WTC11 (cell line): Measurements from ENCODE around the gene ZNF532. TPM values are rescaled to one million over a fixed set of nuclear protein-coding genes. Genes with fewer than 3 reads are reported as not detected.

ENCODE experiments used
- ATAC-seq: fragments of 200-7000 bp; cut with Tn5 transposase; 2 replicates; pipeline ENCODE4 v1.10.0; 2021; ENCODE audit warnings: mild to moderate bottlenecking, moderate library complexity
- CTCF ChIA-PET: fragments of 300-600 bp; sonication (Branson Sonifier 250); formaldehyde crosslinking; loops from one replicate; lab custom pipeline; 2021; ENCODE audit warnings: antibody characterized with exemption; lab: Charles Lee
- POLR2A ChIA-PET: fragments of 350-600 bp; sonication (Branson Sonifier 250); formaldehyde crosslinking; loops from one replicate; lab custom pipeline; 2021; ENCODE audit warnings: antibody characterized with exemption; lab: Charles Lee
- DNase-seq: peaks from one replicate; pipeline ENCODE4 v3.0.0; 2021; ENCODE audit warnings: low spot score
- H3K27ac Mint-ChIP-seq: 2 replicates; pipeline ENCODE4 v1.8.0; 2021; ENCODE audit warnings: mixed read lengths
- H3K27me3 Mint-ChIP-seq: 2 replicates; pipeline ENCODE4 v1.8.0; 2021; ENCODE audit warnings: low read depth, mild to moderate bottlenecking, moderate library complexity, mixed read lengths
- H3K36me3 Mint-ChIP-seq: 2 replicates; pipeline ENCODE4 v1.8.0; 2021; ENCODE audit warnings: mixed read lengths
- H3K4me1 Mint-ChIP-seq: 2 replicates; pipeline ENCODE4 v1.8.0; 2022; ENCODE audit warnings: mixed read lengths
- H3K4me3 Mint-ChIP-seq: 2 replicates; pipeline ENCODE4 v1.8.0; 2021; ENCODE audit warnings: mild to moderate bottlenecking, moderate library complexity, mixed read lengths
- H3K9me3 Mint-ChIP-seq: 2 replicates; pipeline ENCODE4 v1.8.0; 2021; ENCODE audit warnings: mixed read lengths
- ATF1 ChIP-seq: sonication (generic); formaldehyde crosslinking; IDR thresholded peaks from 2 replicates; pipeline ENCODE4 v1.8.1; 2023; ENCODE audit warnings: mild to moderate bottlenecking, moderate library complexity, missing genetic modification reagents
- CBFB ChIP-seq: sonication (generic); formaldehyde crosslinking; IDR thresholded peaks from 2 replicates; pipeline ENCODE4 v1.8.1; 2022; ENCODE audit warnings: mild to moderate bottlenecking, low read depth, missing genetic modification reagents
- CREM ChIP-seq: sonication (generic); formaldehyde crosslinking; IDR thresholded peaks from 2 replicates; pipeline ENCODE4 v1.8.1; 2022; ENCODE audit warnings: mild to moderate bottlenecking, missing genetic modification reagents, moderate library complexity
- ELF4 ChIP-seq: sonication (generic); formaldehyde crosslinking; IDR thresholded peaks from 2 replicates; pipeline ENCODE4 v1.8.1; 2022; ENCODE audit warnings: low read depth, mild to moderate bottlenecking, moderate library complexity, missing genetic modification reagents
- FOXK1 ChIP-seq: sonication (generic); formaldehyde crosslinking; IDR thresholded peaks from 2 replicates; pipeline ENCODE4 v1.8.0; 2022; ENCODE audit warnings: mild to moderate bottlenecking, moderate library complexity, missing genetic modification reagents
- GABPB1 ChIP-seq: sonication (generic); formaldehyde crosslinking; IDR thresholded peaks from 2 replicates; pipeline ENCODE4 v1.8.1; 2023; ENCODE audit warnings: mild to moderate bottlenecking, missing genetic modification reagents
- GTF2I ChIP-seq: fragments of 250-450 bp; sonication (Bioruptor Pico); conservative IDR thresholded peaks from 2 replicates; pipeline ENCODE4 v1.4.0; 2021; ENCODE audit warnings: mild to moderate bottlenecking
- JAZF1 ChIP-seq: fragments of 250-450 bp; sonication (Bioruptor Pico); IDR thresholded peaks from 2 replicates; pipeline ENCODE4 v1.9.0; 2021; ENCODE audit warnings: moderate library complexity, mild to moderate bottlenecking, inconsistent platforms
- JUN ChIP-seq: sonication (generic); formaldehyde crosslinking; IDR thresholded peaks from 2 replicates; pipeline ENCODE4 v1.8.0; 2023; ENCODE audit warnings: mild to moderate bottlenecking, missing genetic modification reagents
- KAT7 ChIP-seq: sonication (generic); formaldehyde crosslinking; IDR thresholded peaks from 2 replicates; pipeline ENCODE4 v1.8.1; 2023; ENCODE audit warnings: missing genetic modification reagents, mild to moderate bottlenecking, borderline replicate concordance
- SP1 ChIP-seq: sonication (generic); formaldehyde crosslinking; conservative IDR thresholded peaks from 2 replicates; pipeline ENCODE4 v1.8.1; 2022; ENCODE audit warnings: missing genetic modification reagents
- ZBTB21 ChIP-seq: sonication (generic); formaldehyde crosslinking; IDR thresholded peaks from 2 replicates; pipeline ENCODE4 v1.8.1; 2023; ENCODE audit warnings: mild to moderate bottlenecking, missing genetic modification reagents, borderline replicate concordance
- ZNF219 ChIP-seq: sonication (generic); formaldehyde crosslinking; IDR thresholded peaks from 2 replicates; pipeline ENCODE4 v1.8.0; 2023; ENCODE audit warnings: missing genetic modification reagents, mild to moderate bottlenecking, borderline replicate concordance
- ZNF317 ChIP-seq: sonication (generic); formaldehyde crosslinking; IDR thresholded peaks from 2 replicates; pipeline ENCODE4 v1.8.1; 2023; ENCODE audit warnings: low read depth, mild to moderate bottlenecking, moderate library complexity, missing genetic modification reagents, borderline replicate concordance
- ZNF423 ChIP-seq: fragments of 250-450 bp; sonication (Bioruptor Pico); IDR thresholded peaks from 2 replicates; pipeline ENCODE4 v2.1.2; 2022; ENCODE audit warnings: mild to moderate bottlenecking, moderate library complexity
- total RNA-seq: library from RNA; stranded (reverse); gene quantifications from 3 replicates; pipeline ENCODE4 v1.2.3, GENCODE V29; 2021
- TF ChIP-seq, protein P1 (sequence below): sonication (generic); formaldehyde crosslinking; IDR thresholded peaks from 2 replicates; pipeline ENCODE4 v1.8.0; 2022; ENCODE audit warnings: mild to moderate bottlenecking, missing genetic modification reagents
- TF ChIP-seq, protein P2 (sequence below): fragments of 250-450 bp; sonication (Bioruptor Pico); conservative IDR thresholded peaks from 2 replicates; pipeline ENCODE4 v1.9.0; 2021; ENCODE audit warnings: mild to moderate bottlenecking
- TF ChIP-seq, protein P3 (sequence below): fragments of 250-450 bp; sonication (Bioruptor Pico); IDR thresholded peaks from 2 replicates; pipeline ENCODE4 v1.9.0; 2021; ENCODE audit warnings: mild to moderate bottlenecking, borderline replicate concordance
- TF ChIP-seq, protein P4 (sequence below): sonication (generic); formaldehyde crosslinking; IDR thresholded peaks from 2 replicates; pipeline ENCODE4 v1.8.1; 2023; ENCODE audit warnings: mild to moderate bottlenecking, missing genetic modification reagents
- TF ChIP-seq, protein P5 (sequence below): sonication (generic); formaldehyde crosslinking; IDR thresholded peaks from 2 replicates; pipeline ENCODE4 v1.8.1; 2023; ENCODE audit warnings: mild to moderate bottlenecking, missing genetic modification reagents
- TF ChIP-seq, protein P6 (sequence below): sonication (generic); formaldehyde crosslinking; IDR thresholded peaks from 2 replicates; pipeline ENCODE4 v1.8.1; 2022; ENCODE audit warnings: low read depth, mild to moderate bottlenecking, moderate library complexity, missing genetic modification reagents, borderline replicate concordance

ZNF532 gene
- total RNA-seq, 1 experiment from 2014 or later: 171 TPM

DNA sequence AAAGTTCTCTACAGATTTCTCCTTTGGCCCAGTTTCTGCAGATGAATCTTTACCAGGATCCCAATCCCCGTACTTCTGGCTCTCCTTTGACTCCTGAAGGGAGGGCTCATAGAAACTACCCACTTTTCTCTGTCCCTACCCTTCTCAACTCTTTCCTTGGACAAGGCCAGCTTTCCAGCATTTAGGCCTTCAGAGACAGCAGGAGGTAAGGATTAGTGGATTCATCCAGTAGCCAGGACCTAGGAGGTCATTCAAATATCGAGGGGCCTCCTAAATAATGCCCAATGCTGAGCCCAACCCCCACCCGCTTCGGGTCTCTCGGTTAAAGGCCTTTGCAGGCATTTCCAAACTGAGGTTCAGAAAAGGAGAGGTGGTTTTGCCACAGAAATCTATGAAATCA is 4.8 kb upstream of the ZNF532 start (continued):
- TF ChIP-seq, protein P1, sequence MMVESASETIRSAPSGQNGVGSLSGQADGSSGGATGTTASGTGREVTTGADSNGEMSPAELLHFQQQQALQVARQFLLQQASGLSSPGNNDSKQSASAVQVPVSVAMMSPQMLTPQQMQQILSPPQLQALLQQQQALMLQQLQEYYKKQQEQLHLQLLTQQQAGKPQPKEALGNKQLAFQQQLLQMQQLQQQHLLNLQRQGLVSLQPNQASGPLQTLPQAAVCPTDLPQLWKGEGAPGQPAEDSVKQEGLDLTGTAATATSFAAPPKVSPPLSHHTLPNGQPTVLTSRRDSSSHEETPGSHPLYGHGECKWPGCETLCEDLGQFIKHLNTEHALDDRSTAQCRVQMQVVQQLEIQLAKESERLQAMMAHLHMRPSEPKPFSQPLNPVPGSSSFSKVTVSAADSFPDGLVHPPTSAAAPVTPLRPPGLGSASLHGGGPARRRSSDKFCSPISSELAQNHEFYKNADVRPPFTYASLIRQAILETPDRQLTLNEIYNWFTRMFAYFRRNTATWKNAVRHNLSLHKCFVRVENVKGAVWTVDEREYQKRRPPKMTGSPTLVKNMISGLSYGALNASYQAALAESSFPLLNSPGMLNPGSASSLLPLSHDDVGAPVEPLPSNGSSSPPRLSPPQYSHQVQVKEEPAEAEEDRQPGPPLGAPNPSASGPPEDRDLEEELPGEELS: no peak
- TF ChIP-seq ZBTB21 (CRISPR knock-in tag): no peak
- TF ChIP-seq, protein P2, sequence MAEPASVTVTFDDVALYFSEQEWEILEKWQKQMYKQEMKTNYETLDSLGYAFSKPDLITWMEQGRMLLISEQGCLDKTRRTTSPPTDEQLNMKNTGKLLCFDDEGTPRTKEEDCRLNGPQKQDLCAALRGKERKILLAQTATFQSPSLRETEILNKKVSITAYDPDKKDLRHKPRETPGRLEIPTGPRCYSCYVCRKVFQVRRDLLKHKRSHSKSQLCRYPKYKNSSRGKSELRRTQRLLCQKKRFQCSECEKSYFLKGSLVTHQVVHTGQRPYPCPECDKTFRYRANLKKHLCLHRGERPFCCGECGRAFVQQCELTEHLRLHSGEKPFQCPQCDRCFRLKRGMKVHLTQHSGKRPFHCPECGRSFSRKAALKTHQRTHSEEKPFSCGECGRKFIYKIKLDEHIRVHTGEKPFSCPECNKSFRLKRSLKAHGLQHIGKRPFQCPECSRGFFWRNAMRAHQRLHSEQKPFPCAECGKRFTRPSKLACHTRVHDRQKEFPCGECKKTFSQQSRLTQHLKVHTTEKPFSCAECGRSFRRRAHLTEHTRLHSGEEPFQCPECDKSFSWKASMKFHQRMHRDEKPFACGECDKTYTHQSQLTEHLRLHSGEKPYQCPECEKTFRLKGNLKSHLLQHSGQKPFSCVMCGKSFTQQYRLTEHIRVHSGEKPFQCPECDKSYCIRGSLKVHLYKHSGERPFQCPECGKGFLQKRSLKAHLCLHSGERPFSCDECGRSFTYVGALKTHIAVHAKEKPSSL (CRISPR knock-in tag): no peak
- 0 out of 2 replicates have a peak, but pooled peaks have one; percentile 63 for TF ChIP-seq CREM
- no peak for TF ChIP-seq GABPB1 (CRISPR knock-in tag)
- 0 out of 2 replicates have a peak, but pooled peaks have one; percentile 20 for TF ChIP-seq FOXK1
- TF ChIP-seq, protein P3, sequence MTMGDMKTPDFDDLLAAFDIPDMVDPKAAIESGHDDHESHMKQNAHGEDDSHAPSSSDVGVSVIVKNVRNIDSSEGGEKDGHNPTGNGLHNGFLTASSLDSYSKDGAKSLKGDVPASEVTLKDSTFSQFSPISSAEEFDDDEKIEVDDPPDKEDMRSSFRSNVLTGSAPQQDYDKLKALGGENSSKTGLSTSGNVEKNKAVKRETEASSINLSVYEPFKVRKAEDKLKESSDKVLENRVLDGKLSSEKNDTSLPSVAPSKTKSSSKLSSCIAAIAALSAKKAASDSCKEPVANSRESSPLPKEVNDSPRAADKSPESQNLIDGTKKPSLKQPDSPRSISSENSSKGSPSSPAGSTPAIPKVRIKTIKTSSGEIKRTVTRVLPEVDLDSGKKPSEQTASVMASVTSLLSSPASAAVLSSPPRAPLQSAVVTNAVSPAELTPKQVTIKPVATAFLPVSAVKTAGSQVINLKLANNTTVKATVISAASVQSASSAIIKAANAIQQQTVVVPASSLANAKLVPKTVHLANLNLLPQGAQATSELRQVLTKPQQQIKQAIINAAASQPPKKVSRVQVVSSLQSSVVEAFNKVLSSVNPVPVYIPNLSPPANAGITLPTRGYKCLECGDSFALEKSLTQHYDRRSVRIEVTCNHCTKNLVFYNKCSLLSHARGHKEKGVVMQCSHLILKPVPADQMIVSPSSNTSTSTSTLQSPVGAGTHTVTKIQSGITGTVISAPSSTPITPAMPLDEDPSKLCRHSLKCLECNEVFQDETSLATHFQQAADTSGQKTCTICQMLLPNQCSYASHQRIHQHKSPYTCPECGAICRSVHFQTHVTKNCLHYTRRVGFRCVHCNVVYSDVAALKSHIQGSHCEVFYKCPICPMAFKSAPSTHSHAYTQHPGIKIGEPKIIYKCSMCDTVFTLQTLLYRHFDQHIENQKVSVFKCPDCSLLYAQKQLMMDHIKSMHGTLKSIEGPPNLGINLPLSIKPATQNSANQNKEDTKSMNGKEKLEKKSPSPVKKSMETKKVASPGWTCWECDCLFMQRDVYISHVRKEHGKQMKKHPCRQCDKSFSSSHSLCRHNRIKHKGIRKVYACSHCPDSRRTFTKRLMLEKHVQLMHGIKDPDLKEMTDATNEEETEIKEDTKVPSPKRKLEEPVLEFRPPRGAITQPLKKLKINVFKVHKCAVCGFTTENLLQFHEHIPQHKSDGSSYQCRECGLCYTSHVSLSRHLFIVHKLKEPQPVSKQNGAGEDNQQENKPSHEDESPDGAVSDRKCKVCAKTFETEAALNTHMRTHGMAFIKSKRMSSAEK (CRISPR knock-in tag): no peak
- no peak for TF ChIP-seq KAT7 (CRISPR knock-in tag)
- TF ChIP-seq GTF2I (CRISPR knock-in tag): no peak
- TF ChIP-seq ZNF423: peak; percentile 77; the same call in 1 of the 2 replicates
- TF ChIP-seq, protein P4, sequence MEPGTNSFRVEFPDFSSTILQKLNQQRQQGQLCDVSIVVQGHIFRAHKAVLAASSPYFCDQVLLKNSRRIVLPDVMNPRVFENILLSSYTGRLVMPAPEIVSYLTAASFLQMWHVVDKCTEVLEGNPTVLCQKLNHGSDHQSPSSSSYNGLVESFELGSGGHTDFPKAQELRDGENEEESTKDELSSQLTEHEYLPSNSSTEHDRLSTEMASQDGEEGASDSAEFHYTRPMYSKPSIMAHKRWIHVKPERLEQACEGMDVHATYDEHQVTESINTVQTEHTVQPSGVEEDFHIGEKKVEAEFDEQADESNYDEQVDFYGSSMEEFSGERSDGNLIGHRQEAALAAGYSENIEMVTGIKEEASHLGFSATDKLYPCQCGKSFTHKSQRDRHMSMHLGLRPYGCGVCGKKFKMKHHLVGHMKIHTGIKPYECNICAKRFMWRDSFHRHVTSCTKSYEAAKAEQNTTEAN (CRISPR knock-in tag): no peak
- TF ChIP-seq, protein P5, sequence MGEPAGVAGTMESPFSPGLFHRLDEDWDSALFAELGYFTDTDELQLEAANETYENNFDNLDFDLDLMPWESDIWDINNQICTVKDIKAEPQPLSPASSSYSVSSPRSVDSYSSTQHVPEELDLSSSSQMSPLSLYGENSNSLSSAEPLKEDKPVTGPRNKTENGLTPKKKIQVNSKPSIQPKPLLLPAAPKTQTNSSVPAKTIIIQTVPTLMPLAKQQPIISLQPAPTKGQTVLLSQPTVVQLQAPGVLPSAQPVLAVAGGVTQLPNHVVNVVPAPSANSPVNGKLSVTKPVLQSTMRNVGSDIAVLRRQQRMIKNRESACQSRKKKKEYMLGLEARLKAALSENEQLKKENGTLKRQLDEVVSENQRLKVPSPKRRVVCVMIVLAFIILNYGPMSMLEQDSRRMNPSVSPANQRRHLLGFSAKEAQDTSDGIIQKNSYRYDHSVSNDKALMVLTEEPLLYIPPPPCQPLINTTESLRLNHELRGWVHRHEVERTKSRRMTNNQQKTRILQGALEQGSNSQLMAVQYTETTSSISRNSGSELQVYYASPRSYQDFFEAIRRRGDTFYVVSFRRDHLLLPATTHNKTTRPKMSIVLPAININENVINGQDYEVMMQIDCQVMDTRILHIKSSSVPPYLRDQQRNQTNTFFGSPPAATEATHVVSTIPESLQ (CRISPR knock-in tag): no peak
- no peak for TF ChIP-seq ZNF219 (CRISPR knock-in tag)

DNA sequence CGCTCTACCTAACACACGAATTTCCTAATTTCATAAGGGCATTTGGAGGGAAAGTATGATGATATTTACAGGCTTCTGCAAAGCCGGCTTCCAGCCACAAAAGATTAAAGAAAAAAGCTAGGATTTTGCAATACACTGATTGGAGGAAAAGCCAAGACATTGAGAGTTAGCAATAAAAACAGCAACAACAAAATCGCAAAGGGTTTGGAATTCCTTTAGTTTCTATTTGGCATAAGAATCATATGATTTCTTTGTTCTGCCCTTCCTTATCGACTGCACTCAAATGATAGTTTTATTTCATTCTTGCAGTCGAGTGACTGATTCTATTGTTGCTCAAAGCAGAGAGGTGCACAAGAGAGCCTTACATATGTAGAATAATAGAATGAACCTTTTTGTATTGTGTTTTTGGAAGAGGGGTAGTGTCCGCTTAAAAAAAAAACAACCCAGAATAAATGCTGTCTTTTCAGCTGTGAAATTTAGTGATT is 3.9 kb upstream of the ZNF532 start:
- Mint-ChIP-seq H3K27ac (peak overlapping the region; percentile 99), H3K27me3 (no peaks in the 10 kb centered on the region), H3K9me3 (no peaks in the 10 kb centered on the region), H3K4me1 (peaks cover 70% of the 10 kb centered on the region), H3K4me3 (peak overlapping the region; percentile 82), H3K36me3 (peaks cover 12% of the 10 kb centered on the region)
- ATAC-seq (no peak), DNase-seq (no peak)
- ChIA-PET CTCF (no interaction called here), POLR2A (interaction anchor here (3.2 kb wide), 1 partner anchor 13 kb away, joined by 24 read pairs; no protein-coding TSS in a partner anchor)
- TF ChIP-seq GABPB1 (CRISPR knock-in tag) (no peak), CBFB (CRISPR knock-in tag) (no peak), ELF4 (CRISPR knock-in tag) (no peak), JAZF1 (CRISPR knock-in tag) (no peak), ZNF317 (CRISPR knock-in tag) (no peak), JUN (CRISPR knock-in tag) (no peak), ZNF219 (CRISPR knock-in tag) (no peak), ATF1 (CRISPR knock-in tag) (no peak), SP1 (CRISPR knock-in tag) (no peak)
- TF ChIP-seq, protein P6, sequence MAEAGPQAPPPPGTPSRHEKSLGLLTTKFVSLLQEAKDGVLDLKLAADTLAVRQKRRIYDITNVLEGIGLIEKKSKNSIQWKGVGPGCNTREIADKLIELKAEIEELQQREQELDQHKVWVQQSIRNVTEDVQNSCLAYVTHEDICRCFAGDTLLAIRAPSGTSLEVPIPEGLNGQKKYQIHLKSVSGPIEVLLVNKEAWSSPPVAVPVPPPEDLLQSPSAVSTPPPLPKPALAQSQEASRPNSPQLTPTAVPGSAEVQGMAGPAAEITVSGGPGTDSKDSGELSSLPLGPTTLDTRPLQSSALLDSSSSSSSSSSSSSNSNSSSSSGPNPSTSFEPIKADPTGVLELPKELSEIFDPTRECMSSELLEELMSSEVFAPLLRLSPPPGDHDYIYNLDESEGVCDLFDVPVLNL (CRISPR knock-in tag): no peak
- TF ChIP-seq, protein P1: no peak
